H1 (cell line): ENCODE measurements around the gene KRTAP24-1. TPM values are rescaled to one million over a fixed set of nuclear protein-coding genes. Genes with fewer than 3 reads are reported as not detected.

Experiments
- CTCF ChIA-PET: fragments of 300-600 bp; sonication (Branson Sonifier 250); formaldehyde crosslinking; loops from one replicate; lab custom pipeline; 2021; ENCODE audit not compliant: partially characterized antibody; lab: Charles Lee
- POLR2A ChIA-PET: fragments of 300-600 bp; sonication (Branson Sonifier 250); formaldehyde crosslinking; loops from one replicate; lab custom pipeline; 2021; ENCODE audit warnings: inconsistent platforms; ENCODE audit not compliant: partially characterized antibody; lab: Charles Lee
- DNase-seq, 2 experiments: peaks; one replicate each; pipeline versions ENCODE4 v3.0.0 to v3.0.0-alpha.2; 2010 to 2022; ENCODE audit warnings: low spot score in 2 of 2, low read depth in 1 of 2, mixed read lengths in 1 of 2
- FAIRE-seq: peaks from 2 replicates; lab custom pipeline; 2011; peaks lifted over from hg19 to GRCh38; lab: Jason Lieb, UNC
- H2AFZ ChIP-seq: 2 replicates; pipeline ENCODE4 v1.8.1; 2012; ENCODE audit warnings: low read length, inconsistent platforms
- H2AK5ac ChIP-seq: 2 replicates; pipeline ENCODE4 v1.6.1; 2013; ENCODE audit warnings: low read depth, low read length
- H2BK120ac ChIP-seq: replicated peaks from 2 replicates; pipeline ENCODE3; 2013; ENCODE audit warnings: low read depth, low read length, inconsistent platforms
- H2BK12ac ChIP-seq: 2 replicates; pipeline ENCODE4 v1.6.1; 2013; ENCODE audit warnings: low read depth, low read length
- H2BK15ac ChIP-seq: 2 replicates; pipeline ENCODE4 v1.6.1; 2013; ENCODE audit warnings: low read length
- H2BK20ac ChIP-seq: 2 replicates; pipeline ENCODE4 v1.6.1; 2013; ENCODE audit warnings: low read length
- H2BK5ac ChIP-seq: 2 replicates; pipeline ENCODE4 v1.6.1; 2013; ENCODE audit warnings: low read depth, low read length
- H3K14ac ChIP-seq: 2 replicates; pipeline ENCODE4 v1.6.1; 2013; ENCODE audit warnings: inconsistent platforms; ENCODE audit not compliant: insufficient read length
- H3K18ac ChIP-seq: 2 replicates; pipeline ENCODE4 v1.6.1; 2013; ENCODE audit warnings: low read length; ENCODE audit errors: extremely low read depth
- H3K23ac ChIP-seq: 2 replicates; pipeline ENCODE4 v1.6.1; 2013; ENCODE audit warnings: inconsistent platforms; ENCODE audit not compliant: insufficient read length
- H3K23me2 ChIP-seq: 2 replicates; pipeline ENCODE4 v1.6.1; 2013; ENCODE audit warnings: low read depth, low read length
- H3K27ac ChIP-seq: 2 replicates; pipeline ENCODE4 v1.6.1; 2011; ENCODE audit warnings: low read depth, low read length, inconsistent platforms
- H3K27me3 ChIP-seq, 4 experiments: replicated peaks in 1 of 4; 1 replicate in 1 of 4; 2 replicates in 3 of 4; pipeline versions ENCODE4 v1.6.1 to v1.8.1; 2011 to 2013; ENCODE audit warnings: low read length in 3 of 4, mild to moderate bottlenecking in 3 of 4, inconsistent platforms in 2 of 4, mixed read lengths in 2 of 4, moderate library complexity in 1 of 4; ENCODE audit not compliant: control insufficient read depth in 3 of 4, insufficient read depth in 3 of 4; ENCODE audit errors: extremely low read depth in 1 of 4
- H3K36me3 ChIP-seq, 4 experiments: 2 replicates each; pipeline versions ENCODE4 v1.6.1 to v1.8.1; 2011 to 2013; ENCODE audit warnings: mild to moderate bottlenecking in 4 of 4, low read length in 3 of 4, moderate library complexity in 2 of 4, control low read depth in 1 of 4, inconsistent platforms in 1 of 4; ENCODE audit not compliant: insufficient read depth in 4 of 4, control insufficient read depth in 2 of 4
- H3K4ac ChIP-seq: replicated peaks from 2 replicates; pipeline ENCODE3; 2013; ENCODE audit warnings: low read length, low read depth, mixed read lengths, inconsistent platforms; ENCODE audit not compliant: insufficient read length
- H3K4me1 ChIP-seq, 4 experiments: replicated peaks in 1 of 4; 1 replicate in 1 of 4; 2 replicates in 3 of 4; pipeline versions ENCODE4 v1.6.1 to v1.8.1; 2011 to 2013; ENCODE audit warnings: low read length in 3 of 4, inconsistent platforms in 2 of 4, mixed read lengths in 1 of 4; ENCODE audit not compliant: insufficient read depth in 4 of 4, control insufficient read depth in 3 of 4
- H3K4me2 ChIP-seq, 2 experiments: 2 replicates each; pipeline versions ENCODE4 v1.6.1 to v1.8.1; 2011 to 2013; ENCODE audit warnings: low read depth in 2 of 2, low read length in 2 of 2, control low read depth in 1 of 2, inconsistent platforms in 1 of 2, mild to moderate bottlenecking in 1 of 2; ENCODE audit not compliant: insufficient read depth in 1 of 2
- H3K4me3 ChIP-seq, 4 experiments: fragments of 200-600, 300-600 bp in 1 of 4; sonication (generic), shearing (Covaris generic), sonication (Bioruptor Twin) in 1 of 4; 2 replicates each; pipeline versions ENCODE4 v1.5.1 to v1.8.1; 2011 to 2016; ENCODE audit warnings: low read length in 4 of 4, low read depth in 3 of 4, control low read depth in 2 of 4, inconsistent platforms in 2 of 4, mild to moderate bottlenecking in 2 of 4, mixed read lengths in 1 of 4, moderate library complexity in 1 of 4; ENCODE audit not compliant: insufficient read depth in 2 of 4; ENCODE audit errors: extremely low read depth in 1 of 4
- H3K56ac ChIP-seq: replicated peaks from 2 replicates; pipeline ENCODE3; 2013; ENCODE audit warnings: low read depth, mild to moderate bottlenecking, mixed read lengths, low read length, inconsistent platforms; ENCODE audit not compliant: insufficient read length
- H3K79me1 ChIP-seq: 2 replicates; pipeline ENCODE4 v1.6.1; 2013; ENCODE audit warnings: low read depth, low read length, control low read depth
- H3K79me2 ChIP-seq, 2 experiments: 2 replicates each; pipeline versions ENCODE4 v1.6.1 to v1.8.1; 2012 to 2013; ENCODE audit warnings: low read length in 2 of 2, mild to moderate bottlenecking in 2 of 2, inconsistent platforms in 1 of 2; ENCODE audit not compliant: insufficient read depth in 2 of 2, control insufficient read depth in 1 of 2
- H3K9ac ChIP-seq, 4 experiments: replicated peaks in 1 of 4; 1 replicate in 1 of 4; 2 replicates in 3 of 4; pipeline versions ENCODE4 v1.6.1 to v1.8.1; 2011 to 2013; ENCODE audit warnings: low read depth in 3 of 4, low read length in 3 of 4, control low read depth in 2 of 4, mild to moderate bottlenecking in 2 of 4, moderate library complexity in 2 of 4, inconsistent platforms in 1 of 4; ENCODE audit errors: extremely low read depth in 1 of 4
- H3K9me3 ChIP-seq, 2 experiments: 2 replicates each; pipeline versions ENCODE4 v1.6.1 to v1.8.1; 2012 to 2013; ENCODE audit warnings: mild to moderate bottlenecking in 2 of 2, moderate library complexity in 2 of 2, control low read depth in 1 of 2, inconsistent platforms in 1 of 2, low read depth in 1 of 2, low read length in 1 of 2, mixed read lengths in 1 of 2; ENCODE audit not compliant: insufficient read depth in 2 of 2
- H4K20me1 ChIP-seq, 2 experiments: replicated peaks in 1 of 2; 2 replicates each; pipeline versions ENCODE3 to v1.8.1; 2011 to 2013; ENCODE audit warnings: inconsistent platforms in 2 of 2, low read length in 2 of 2, mild to moderate bottlenecking in 1 of 2; ENCODE audit not compliant: insufficient read depth in 2 of 2, control insufficient read depth in 1 of 2
- H4K5ac ChIP-seq: 2 replicates; pipeline ENCODE4 v1.6.1; 2013; ENCODE audit warnings: low read length, low read depth, mixed read lengths, inconsistent platforms; ENCODE audit not compliant: insufficient read length
- H4K8ac ChIP-seq: 2 replicates; pipeline ENCODE4 v1.8.0; 2013; ENCODE audit warnings: mild to moderate bottlenecking, moderate library complexity, low read length, inconsistent platforms; ENCODE audit not compliant: insufficient read depth; ENCODE audit errors: extremely low read depth
- H4K91ac ChIP-seq: replicated peaks from 2 replicates; pipeline ENCODE3; 2013; ENCODE audit warnings: low read length, mixed read lengths, inconsistent platforms; ENCODE audit not compliant: insufficient read length
- ATF2 ChIP-seq: IDR thresholded peaks from 2 replicates; pipeline ENCODE4 v1.6.1; 2012; ENCODE audit warnings: low read length, inconsistent platforms
- CBX5 ChIP-seq: fragments of 300-800, 300-1000 bp; sonication (generic); IDR thresholded peaks from 2 replicates; pipeline ENCODE4 v1.7.1; 2016; ENCODE audit warnings: antibody characterized with exemption, low read length, low read depth
- EGR1 ChIP-seq: IDR thresholded peaks from 2 replicates; pipeline ENCODE4 v1.6.1; 2011; ENCODE audit warnings: low read depth, low read length, borderline replicate concordance
- HDAC2 ChIP-seq, 2 experiments: fragments of 300-600 bp in 1 of 2; sonication (generic) in 1 of 2; IDR thresholded peaks; 2 replicates each; pipeline ENCODE4 v1.6.1; 2011 to 2012; ENCODE audit warnings: low read depth in 2 of 2, low read length in 2 of 2, mild to moderate bottlenecking in 2 of 2, moderate library complexity in 2 of 2, borderline replicate concordance in 1 of 2, inconsistent platforms in 1 of 2
- KDM1A ChIP-seq: fragments of 200-600, 300-600 bp; sonication (generic); IDR thresholded peaks from 2 replicates; pipeline ENCODE4 v1.7.1; 2016; ENCODE audit warnings: mild to moderate bottlenecking, low read length, borderline replicate concordance
- KDM4A ChIP-seq: IDR thresholded peaks from one replicate; pipeline ENCODE4 v1.7.1; 2012; ENCODE audit warnings: low read depth, mild to moderate bottlenecking, moderate library complexity, low read length, inconsistent platforms; ENCODE audit not compliant: severe bottlenecking
- MAFK ChIP-seq: IDR thresholded peaks from 2 replicates; pipeline ENCODE4 v1.6.1; 2012; ENCODE audit warnings: low read depth, mild to moderate bottlenecking, improper control_type of control experiment, low read length
- TAF1 ChIP-seq: IDR thresholded peaks from 2 replicates; pipeline ENCODE4 v1.6.1; 2011; ENCODE audit warnings: mild to moderate bottlenecking, low read depth, low read length
- TAF7 ChIP-seq: optimal IDR thresholded peaks from 2 replicates; pipeline ENCODE3; 2011; ENCODE audit warnings: low read depth, mild to moderate bottlenecking, inconsistent platforms, low read length, moderate library complexity, borderline replicate concordance
- USF2 ChIP-seq: IDR thresholded peaks from 2 replicates; pipeline ENCODE4 v1.6.1; 2011; ENCODE audit warnings: low read length, improper control_type of control experiment
- ZNF274 ChIP-seq: IDR thresholded peaks from 2 replicates; pipeline ENCODE4 v1.7.0; 2012; ENCODE audit warnings: low read length, borderline replicate concordance; ENCODE audit errors: extremely low read depth
- WGBS, 2 experiments: shearing (Covaris generic) in 1 of 2; methylation state at CpG; one replicate each; pipeline versions ENCODE4 v1.1.6 to v1.1.7; 2013 to 2015; ENCODE audit warnings: low lambda C conversion rate in 2 of 2, mixed read lengths in 2 of 2, inconsistent platforms in 1 of 2, low coverage in 1 of 2, missing lambda C conversion rate in 1 of 2; ENCODE audit not compliant: insufficient replicate concordance in 2 of 2, insufficient coverage in 1 of 2, insufficient read length in 1 of 2; ENCODE audit errors: extremely low coverage in 1 of 2, missing lambda C conversion rate in 1 of 2; 5-methylcytosine and 5-hydroxymethylcytosine counted together
- polyA plus RNA-seq, 7 experiments: library from polyadenylated mRNA; depleted of rRNA in 3 of 7; stranded (reverse) in 5 of 7; unstranded in 2 of 7; fragments of >200 nt in 5 of 7; fragments of 200-250 nt in 2 of 7; gene quantifications; 1 replicate in 5 of 7; 2 replicates in 1 of 7; 4 replicates in 1 of 7; pipeline versions ENCODE4 v1.2.1 to v1.2.3, GENCODE V29; 2011 to 2013; ENCODE audit warnings: missing spikeins in 2 of 7, mixed read lengths in 2 of 7
- total RNA-seq: library from RNA; stranded (reverse); fragmentation: NEBNext Ultra II Directional; extraction: Animal tissue kit (Norgen Biotek cat#: 25700); gene quantifications from 2 replicates; pipeline ENCODE4 v1.2.1, GENCODE V29; 2021

Gene KRTAP24-1
- total and polyA plus RNA-seq, 2 of the 8 experiments (the other 6 are each of a cell fraction or from before 2014, with no cell fraction given): not detected

GRCh38 chr21:30256100-30256499 is 26.6 kb downstream of the KRTAP24-1 start:
- H3K4me3 ChIP-seq: no peak overlapping the region
- TF ChIP-seq TAF1 (no peak), KDM4A (no peak), CBX5 (no peak), TAF7 (no peak), ATF2 (no peak), MAFK (no peak), HDAC2 (IDR thresholded peaks at IDR 0.05; ENCODE audit: borderline replicate concordance in 1 of 2, low read depth in 2 of 2, low read length in 2 of 2) (no peak), KDM1A (no peak), USF2 (no peak), ZNF274 (no peak), EGR1 (no peak)
- TF ChIP-seq, all 59 proteins: peak for 0
- Histone ChIP-seq H2BK12ac (no peak overlapping the region), H2AFZ (no peak overlapping the region), H3K14ac (no peak overlapping the region), H3K18ac (no peak overlapping the region), H3K9me3 (no peaks in the 10 kb centered on the region), H3K23ac (no peak overlapping the region), H3K27me3 (no peaks in the 10 kb centered on the region), H3K23me2 (no peaks in the 10 kb centered on the region), H3K27ac (no peak overlapping the region), H2BK5ac (no peak overlapping the region), H3K4ac (no peak overlapping the region), H3K4me2 (no peak overlapping the region), H2BK15ac (no peak overlapping the region), H4K91ac (no peak overlapping the region), H3K9ac (no peak overlapping the region), H2AK5ac (no peak overlapping the region), H2BK120ac (no peak overlapping the region), H3K4me1 (no peaks in the 10 kb centered on the region), H4K8ac (no peak overlapping the region), H3K36me3 (no peaks in the 10 kb centered on the region), H3K79me2 (no peaks in the 10 kb centered on the region), H3K56ac (no peak overlapping the region), H4K20me1 (no peaks in the 10 kb centered on the region), H4K5ac (no peak overlapping the region), H3K79me1 (no peaks in the 10 kb centered on the region), H2BK20ac (no peak overlapping the region)
- POLR2A ChIA-PET: no interaction called here
- 89% methylated on average over 4 of the region's 4 CpGs; no CpG with 5 or more reads in 1 of the 2 experiments for WGBS, 2 experiments
- no peak for FAIRE-seq
- no peak for DNase-seq
- CTCF ChIA-PET: interaction anchor here (0.6 to 3.0 kb wide), 2 partner anchors 12 to 177 kb away, joined by 3 to 16 read pairs; no protein-coding TSS in a partner anchor
